OCI-LY7 (cell line): Measurements from ENCODE around the gene CRACR2B. TPM values are rescaled to one million over a fixed set of nuclear protein-coding genes. Genes with fewer than 3 reads are reported as not detected.

Experiments used
- BruUV-seq: library from RNA; stranded (reverse); fragments of 400-500 nt; replicated peaks from 2 replicates; lab custom pipeline; 2021; lab: Mats Ljungman, UMichigan
- CTCF ChIA-PET: fragments of 300-600 bp; sonication (Branson Sonifier 250); formaldehyde crosslinking; loops from one replicate; lab custom pipeline; 2022; ENCODE audit warnings: antibody characterized with exemption; ENCODE audit not compliant: unreplicated experiment; lab: Charles Lee
- POLR2A ChIA-PET: fragments of 300-600 bp; sonication (Branson Sonifier 250); formaldehyde crosslinking; loops from one replicate; lab custom pipeline; 2022; ENCODE audit warnings: antibody characterized with exemption; lab: Charles Lee
- DNase-seq: peaks from one replicate; pipeline ENCODE4 v3.0.0-alpha.2; 2015; ENCODE audit warnings: low spot score
- H2AFZ ChIP-seq: fragments of 200-600 bp; sonication (generic), shearing (Covaris generic); 2 replicates; pipeline ENCODE4 v1.6.1; 2014; ENCODE audit warnings: mild to moderate bottlenecking, antibody characterized with exemption, low read length, moderate library complexity
- H3K27ac ChIP-seq: fragments of 200-600 bp; sonication (generic); 2 replicates; pipeline ENCODE4 v1.5.1; 2014; ENCODE audit warnings: mixed run types, low read depth, mild to moderate bottlenecking, moderate library complexity, low read length, inconsistent platforms; ENCODE audit not compliant: poor library complexity, severe bottlenecking
- H3K36me3 ChIP-seq: fragments of 200-600 bp; sonication (generic); 2 replicates; pipeline ENCODE4 v1.6.1; 2014; ENCODE audit warnings: mild to moderate bottlenecking, antibody characterized with exemption, low read length, moderate library complexity, mixed read lengths; ENCODE audit not compliant: insufficient read depth
- H3K4me1 ChIP-seq: fragments of 200-600 bp; sonication (generic); 2 replicates; pipeline ENCODE4 v1.5.1; 2014; ENCODE audit warnings: mild to moderate bottlenecking, low read length; ENCODE audit not compliant: insufficient read depth, poor library complexity, severe bottlenecking
- H3K4me2 ChIP-seq: fragments of 200-600 bp; sonication (generic); 2 replicates; pipeline ENCODE4 v1.6.1; 2014; ENCODE audit warnings: mild to moderate bottlenecking, low read length
- H3K4me3 ChIP-seq: fragments of 200-600 bp; sonication (generic); 2 replicates; pipeline ENCODE4 v1.5.1; 2014; ENCODE audit warnings: mild to moderate bottlenecking, low read depth, low read length; ENCODE audit not compliant: poor library complexity, severe bottlenecking
- H3K79me2 ChIP-seq: fragments of 200-600 bp; sonication (generic); 2 replicates; pipeline ENCODE4 v1.6.1; 2016; ENCODE audit warnings: low read depth, mild to moderate bottlenecking, low read length, moderate library complexity, mixed read lengths; ENCODE audit not compliant: insufficient read depth
- H3K9me2 ChIP-seq: fragments of 200-600 bp; sonication (generic); 2 replicates; pipeline ENCODE4 v1.6.1; 2016; ENCODE audit warnings: mild to moderate bottlenecking, low read length, mixed read lengths; ENCODE audit not compliant: insufficient read depth
- H3K9me3 ChIP-seq: fragments of 200-600 bp; sonication (generic); 2 replicates; pipeline ENCODE4 v1.6.1; 2014; ENCODE audit warnings: mild to moderate bottlenecking, mixed run types, low read length, mixed read lengths
- H4K20me1 ChIP-seq: fragments of 200-600 bp; sonication (generic); 2 replicates; pipeline ENCODE4 v1.6.1; 2014; ENCODE audit warnings: mild to moderate bottlenecking, antibody characterized with exemption, low read length, moderate library complexity, mixed read lengths; ENCODE audit not compliant: insufficient read depth
- CTCF ChIP-seq: fragments of 200-600 bp; sonication (generic); conservative IDR thresholded peaks from 2 replicates; pipeline ENCODE4 v1.5.1; 2014; ENCODE audit warnings: mild to moderate bottlenecking, antibody characterized with exemption, low read length, moderate library complexity, mixed read lengths
- EZH2phosphoT487 ChIP-seq: fragments of 200-600 bp; sonication (generic); IDR thresholded peaks from 2 replicates; pipeline ENCODE4 v1.6.1; 2018; ENCODE audit warnings: low read depth, borderline replicate concordance, mild to moderate bottlenecking, mixed run types, antibody characterized with exemption, low read length, moderate library complexity, mixed read lengths
- intact Hi-C: fragments of 100-400 bp; cut with micrococcal nuclease; formaldehyde crosslinking; loops from one replicate; pipeline ENCODE4 v1.10.0; 2022; ENCODE audit not compliant: unreplicated experiment
- total RNA-seq, 2 experiments: library from RNA; depleted of rRNA in 1 of 2; stranded (reverse); fragments of >200 nt in 1 of 2; shearing (Covaris generic) in 1 of 2; gene quantifications; 2 replicates each; pipeline ENCODE4 v1.2.3, GENCODE V29; 2014 to 2022

Gene CRACR2B
- total RNA-seq, 2 experiments from 2014 or later: 2.8 to 20.1 TPM

DNA sequence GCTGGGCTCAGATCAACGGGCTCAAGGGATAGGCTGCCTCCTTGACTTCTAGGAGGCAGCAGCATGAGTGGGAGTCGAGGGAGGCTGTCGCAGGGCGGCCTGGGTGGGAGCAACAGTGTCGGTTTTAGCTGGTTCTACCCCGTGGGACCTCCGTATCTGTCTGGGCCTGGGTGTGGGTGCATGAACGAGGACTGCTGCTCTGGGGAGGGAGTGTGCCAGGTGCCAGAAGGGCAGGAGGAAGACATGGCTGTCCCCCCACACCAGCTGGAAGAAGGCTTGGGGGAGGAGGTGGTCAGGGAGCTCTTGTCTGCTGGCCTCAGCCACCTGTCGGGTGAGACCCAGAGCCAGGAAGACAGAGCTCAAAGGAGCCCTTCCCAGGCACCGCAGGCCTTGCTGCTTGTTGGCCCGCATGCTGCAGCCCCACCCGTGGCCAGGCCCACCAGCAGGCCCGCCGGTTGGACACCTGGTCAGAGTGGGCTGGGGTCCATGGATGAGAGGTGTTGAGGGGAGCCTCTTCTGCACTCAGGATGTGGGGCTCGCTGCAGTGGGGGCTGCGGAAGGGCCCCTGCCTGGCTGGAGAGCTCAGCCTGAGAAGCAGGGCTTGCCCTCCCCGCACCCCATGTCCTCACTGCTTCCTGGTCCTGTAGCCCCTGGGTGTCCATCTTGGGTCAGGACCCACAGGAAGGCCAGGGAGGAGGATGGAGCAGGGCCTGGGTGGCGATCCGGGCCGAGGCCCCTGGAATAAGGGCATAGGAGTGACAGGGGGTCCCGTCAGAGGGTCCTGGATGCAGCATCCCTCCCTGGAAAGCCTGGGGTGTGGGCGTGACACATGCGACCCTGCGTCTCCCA is 41.3 kb upstream of the CRACR2B start:
- no peak overlapping the region for H2AFZ ChIP-seq
- no TSS peak for BruUV-seq
- peaks cover 11% of the 10 kb centered on the region; the same call in 1 of the 2 replicates for H3K36me3 ChIP-seq
- H3K27ac ChIP-seq: no peak overlapping the region
- H3K4me3 ChIP-seq: no peak overlapping the region
- intact Hi-C loops: no loop called here
- TF ChIP-seq CTCF: no peak
- peaks cover 13% of the 10 kb centered on the region for H3K79me2 ChIP-seq
- H4K20me1 ChIP-seq: no peaks in the 10 kb centered on the region
- H3K9me3 ChIP-seq: no peaks in the 10 kb centered on the region
- H3K4me2 ChIP-seq: no peak overlapping the region
- H3K4me1 ChIP-seq: peaks cover 27% of the 10 kb centered on the region
- no peaks in the 10 kb centered on the region for H3K9me2 ChIP-seq
- POLR2A ChIA-PET: no interaction called here
- CTCF ChIA-PET: interaction anchor here (0.5 kb wide), 1 partner anchor 206 kb away, joined by 3 read pairs; no protein-coding TSS in a partner anchor
- DNase-seq: no peak

GRCh38 chr11:787084-787675 is 40.5 kb upstream of the CRACR2B start:
- no peak for DNase-seq
- Histone ChIP-seq H3K27ac (peak overlapping the region; percentile 6), H3K9me3 (no peaks in the 10 kb centered on the region), H3K4me3 (no peak overlapping the region), H3K36me3 (peaks cover 18% of the 10 kb centered on the region; the same call in 1 of the 2 replicates), H3K4me2 (peak overlapping the region; percentile 69; the same call in 1 of the 2 replicates), H2AFZ (no peak overlapping the region), H4K20me1 (no peaks in the 10 kb centered on the region), H3K4me1 (peaks cover 27% of the 10 kb centered on the region), H3K9me2 (no peaks in the 10 kb centered on the region), H3K79me2 (peaks cover 13% of the 10 kb centered on the region)
- ChIA-PET POLR2A (interaction anchor here (0.6 kb wide), 1 partner anchor 30 kb away, joined by 3 read pairs; no protein-coding TSS in a partner anchor), CTCF (interaction anchor here (0.5 kb wide), 1 partner anchor 206 kb away, joined by 3 read pairs; no protein-coding TSS in a partner anchor)
- intact Hi-C loops: no loop called here
- TF ChIP-seq CTCF (no peak), EZH2phosphoT487 (no peak)
- TSS peak; percentile 35 for BruUV-seq
